ENCODE results near the gene UBE2M.

- no peak for TF ChIP-seq CTCF (conservative IDR thresholded peaks at IDR 0.05)
- TF ChIP-seq ZFX (IDR thresholded peaks at IDR 0.05) = no peak
Measured at GRCh38 chr19:58557221-58558065, 968 bp downstream of the UBE2M start.

Data from C4-2B (cell line).